GM12872 (cell line): ENCODE measurements around the gene CCDC18.

Source experiments
- TF ChIP-seq, protein P1 (sequence below): IDR thresholded peaks from 3 replicates; pipeline ENCODE4 v1.5.1; 2011; ENCODE audit warnings: low read depth, mild to moderate bottlenecking, low read length, moderate library complexity; ENCODE audit not compliant: insufficient read depth

CCDC18 gene

GRCh38 chr1:93317207-93317606 is 136.7 kb downstream of the CCDC18 start:
- TF ChIP-seq, protein P1, sequence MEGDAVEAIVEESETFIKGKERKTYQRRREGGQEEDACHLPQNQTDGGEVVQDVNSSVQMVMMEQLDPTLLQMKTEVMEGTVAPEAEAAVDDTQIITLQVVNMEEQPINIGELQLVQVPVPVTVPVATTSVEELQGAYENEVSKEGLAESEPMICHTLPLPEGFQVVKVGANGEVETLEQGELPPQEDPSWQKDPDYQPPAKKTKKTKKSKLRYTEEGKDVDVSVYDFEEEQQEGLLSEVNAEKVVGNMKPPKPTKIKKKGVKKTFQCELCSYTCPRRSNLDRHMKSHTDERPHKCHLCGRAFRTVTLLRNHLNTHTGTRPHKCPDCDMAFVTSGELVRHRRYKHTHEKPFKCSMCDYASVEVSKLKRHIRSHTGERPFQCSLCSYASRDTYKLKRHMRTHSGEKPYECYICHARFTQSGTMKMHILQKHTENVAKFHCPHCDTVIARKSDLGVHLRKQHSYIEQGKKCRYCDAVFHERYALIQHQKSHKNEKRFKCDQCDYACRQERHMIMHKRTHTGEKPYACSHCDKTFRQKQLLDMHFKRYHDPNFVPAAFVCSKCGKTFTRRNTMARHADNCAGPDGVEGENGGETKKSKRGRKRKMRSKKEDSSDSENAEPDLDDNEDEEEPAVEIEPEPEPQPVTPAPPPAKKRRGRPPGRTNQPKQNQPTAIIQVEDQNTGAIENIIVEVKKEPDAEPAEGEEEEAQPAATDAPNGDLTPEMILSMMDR = no peak

DNA sequence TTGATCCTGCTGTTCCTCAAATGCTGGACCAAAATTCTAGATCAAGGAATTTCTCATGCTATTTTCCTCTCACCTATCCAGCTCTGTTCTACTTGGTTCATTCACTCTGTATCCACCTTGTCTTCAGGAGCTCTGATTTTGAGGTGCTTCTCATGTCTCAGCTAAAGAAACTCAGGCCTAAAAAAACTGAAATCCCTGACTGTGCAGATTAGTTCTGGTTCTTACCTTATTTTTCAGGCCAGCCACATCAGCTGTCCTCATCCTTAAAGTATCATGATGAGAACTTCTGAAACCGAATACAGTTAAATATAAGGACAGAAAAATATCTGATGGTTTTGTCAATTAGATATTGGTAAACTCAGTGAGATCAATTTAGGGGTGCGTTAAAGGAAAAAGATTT is 137.4 kb downstream of the CCDC18 start:
- TF ChIP-seq, protein P1 = no peak

GRCh38 chr1:93321720-93322119 is 141.2 kb downstream of the CCDC18 start:
- TF ChIP-seq, protein P1 = no peak

DNA sequence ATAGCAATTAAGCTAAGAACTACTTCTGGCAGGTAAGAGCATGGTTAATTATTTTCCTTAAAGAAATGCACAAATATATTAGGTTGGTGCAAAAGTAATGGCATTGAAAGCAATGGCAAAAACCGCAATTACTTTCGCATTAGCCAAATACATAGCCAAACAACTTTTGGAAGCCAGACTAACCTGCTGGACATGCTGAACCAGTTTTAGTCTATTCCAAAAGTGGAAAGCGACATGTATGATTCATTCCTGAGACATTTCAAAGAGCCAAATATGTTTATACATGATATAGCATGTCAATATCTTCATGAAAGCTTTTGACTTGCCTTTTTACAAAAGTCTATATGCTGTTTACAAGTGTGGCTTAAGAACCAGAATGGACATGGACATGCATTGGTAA is 141.8 kb downstream of the CCDC18 start:
- TF ChIP-seq, protein P1 = no peak

DNA sequence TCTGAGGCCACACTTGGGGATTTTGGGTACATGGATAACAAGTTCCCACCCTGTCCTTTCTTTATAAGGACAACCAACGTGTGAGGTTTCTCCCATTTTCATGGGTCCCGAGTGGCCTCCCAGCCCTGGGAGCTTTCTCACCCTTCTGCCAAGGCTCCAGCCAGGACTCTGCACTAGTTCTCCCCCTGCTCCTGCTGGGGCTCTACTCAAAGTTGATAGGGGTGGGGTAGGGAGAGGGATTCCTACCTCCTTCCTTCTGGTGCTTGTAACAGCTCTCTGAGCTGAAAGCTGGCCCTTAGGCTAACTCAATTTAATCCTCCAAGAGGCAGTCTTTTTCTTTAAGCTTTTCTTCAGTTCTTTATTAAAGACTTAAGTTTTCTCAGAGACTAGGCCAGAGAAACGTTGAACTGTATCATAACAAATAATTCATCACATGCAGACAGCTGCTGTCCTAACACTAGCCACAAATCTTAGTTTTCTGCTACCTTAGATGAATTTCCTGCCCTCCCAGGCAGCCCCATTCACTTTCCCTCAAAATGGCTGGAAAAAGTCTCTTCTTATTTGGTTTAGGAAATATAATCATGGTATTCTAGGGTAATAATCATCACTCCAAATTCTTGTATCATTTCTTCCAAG is 142.8 kb downstream of the CCDC18 start:
- TF ChIP-seq, protein P1 = no peak

DNA sequence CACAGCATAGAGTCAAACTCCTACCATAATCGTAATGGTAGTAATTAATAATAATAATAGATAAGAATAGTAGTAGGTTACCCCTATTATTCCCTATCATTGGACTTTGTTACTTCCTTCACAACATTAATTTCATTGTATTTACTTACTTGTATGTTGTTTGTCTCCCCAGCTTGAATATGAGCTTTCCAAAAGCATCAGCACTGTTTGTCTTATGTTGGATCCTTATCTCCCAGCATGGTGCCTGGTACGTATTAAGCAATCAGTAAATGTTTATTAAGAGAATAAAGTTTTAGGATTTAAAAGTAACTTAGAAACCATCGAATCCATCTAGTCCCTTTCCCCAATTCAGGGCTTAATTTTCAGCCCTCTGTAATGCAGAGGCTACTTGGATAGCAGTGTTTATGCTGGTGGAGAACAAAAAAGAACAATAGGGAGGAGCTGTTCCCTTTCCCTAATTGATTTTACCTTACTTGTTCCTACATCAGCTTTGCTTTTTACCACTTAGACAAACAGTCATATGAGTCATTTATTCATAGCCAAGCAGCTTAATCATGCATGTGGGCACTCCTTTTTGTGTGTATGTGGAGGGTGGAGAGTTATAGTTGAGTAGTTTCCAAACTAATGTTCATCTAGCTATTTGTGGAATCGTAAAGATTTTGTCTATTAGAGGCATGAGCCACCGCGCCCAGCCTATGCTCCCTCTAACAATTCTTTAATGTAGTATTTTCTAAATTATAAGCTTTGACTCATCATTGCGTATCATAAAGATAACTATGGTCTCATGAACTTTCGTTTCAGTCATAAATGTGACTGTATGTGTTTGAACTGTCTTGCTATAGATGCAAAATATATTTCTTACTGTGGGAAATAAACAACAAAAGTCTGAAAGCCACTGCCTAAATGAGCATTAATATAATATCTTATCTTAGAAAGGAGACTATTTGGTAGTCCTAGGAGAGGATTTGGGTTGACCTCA is 144.3 kb downstream of the CCDC18 start:
- TF ChIP-seq, protein P1 = no peak
